H1 (cell line): ENCODE data around the gene SLC25A48.

Experiments used
- BRCA1 ChIP-seq: IDR thresholded peaks from 2 replicates; pipeline ENCODE4 v1.6.1; 2012; ENCODE audit warnings: low read depth, low read length, improper control_type of control experiment
- CTCF ChIP-seq, 3 experiments: IDR thresholded peaks; 1 replicate in 2 of 3; 2 replicates in 1 of 3; pipeline versions ENCODE4 v1.5.1 to v1.6.1; 2011; ENCODE audit warnings: low read length in 3 of 3, mild to moderate bottlenecking in 3 of 3, inconsistent platforms in 2 of 3, low read depth in 1 of 3, moderate library complexity in 1 of 3; ENCODE audit not compliant: insufficient read depth in 1 of 3; ENCODE audit errors: control extremely low read depth in 1 of 3
- HDAC2 ChIP-seq, 2 experiments: fragments of 300-600 bp in 1 of 2; sonication (generic) in 1 of 2; IDR thresholded peaks; 2 replicates each; pipeline ENCODE4 v1.6.1; 2011 to 2012; ENCODE audit warnings: low read depth in 2 of 2, low read length in 2 of 2, mild to moderate bottlenecking in 2 of 2, moderate library complexity in 2 of 2, borderline replicate concordance in 1 of 2, inconsistent platforms in 1 of 2
- POLR2A ChIP-seq, 2 experiments: IDR thresholded peaks; 1 replicate in 1 of 2; 2 replicates in 1 of 2; pipeline ENCODE4 v1.6.1; 2011; ENCODE audit warnings: low read depth in 2 of 2, low read length in 2 of 2, mild to moderate bottlenecking in 2 of 2; ENCODE audit errors: control extremely low read depth in 1 of 2
- POLR2AphosphoS5 ChIP-seq: IDR thresholded peaks from 2 replicates; pipeline ENCODE4 v1.6.1; 2011; ENCODE audit warnings: low read depth, low read length
- RFX5 ChIP-seq: IDR thresholded peaks from 2 replicates; pipeline ENCODE4 v1.6.1; 2011; ENCODE audit warnings: low read depth, low read length, improper control_type of control experiment, borderline replicate concordance
- USF2 ChIP-seq: IDR thresholded peaks from 2 replicates; pipeline ENCODE4 v1.6.1; 2011; ENCODE audit warnings: low read length, improper control_type of control experiment

- TF ChIP-seq BRCA1: no peak
- TF ChIP-seq HDAC2 (IDR thresholded peaks at IDR 0.05; ENCODE audit: borderline replicate concordance in 1 of 2, low read depth in 2 of 2, low read length in 2 of 2): no peak
- peak in 1 of 3 experiments; percentile 26; a peak in 1 of 4 replicates for TF ChIP-seq CTCF (IDR thresholded peaks at IDR 0.05; ENCODE audit: control extremely low read depth in 1 of 3, insufficient read depth in 1 of 3, low read depth in 1 of 3, low read length in 3 of 3)
- no peak for TF ChIP-seq POLR2A (IDR thresholded peaks at IDR 0.05; ENCODE audit: control extremely low read depth in 1 of 2, low read depth in 2 of 2, low read length in 2 of 2)
- no peak for TF ChIP-seq RFX5
- no peak for TF ChIP-seq USF2
- TF ChIP-seq POLR2AphosphoS5: no peak
Measured at GRCh38 chr5:135873831-135874230, 39.4 kb downstream of the SLC25A48 start.
